ENCODE data around the gene GRIA4. TPM values are rescaled to one million over a fixed set of nuclear protein-coding genes. Genes with fewer than 3 reads are reported as not detected.

Gene GRIA4
- total RNA-seq, 1 donor: not detected

Small RNAs within 50 kb of the gene (small RNA-seq; reads per million reads assigned to genes)
- gene RNU4-55P: not detected
- gene RNU6-277P: not detected

Measured in hematopoietic multipotent progenitor cell (in vitro differentiated cells).